HepG2 (cell line): Measurements from ENCODE around the gene SEMA6B. TPM values are rescaled to one million over a fixed set of nuclear protein-coding genes. Genes with fewer than 3 reads are reported as not detected.

Experiments
- ATAC-seq: fragments of 200-7000 bp; cut with Tn5 transposase; 3 replicates; pipeline ENCODE4 v1.9.1; 2020; ENCODE audit warnings: mild to moderate bottlenecking, moderate library complexity
- BruUV-seq: library from RNA; stranded (reverse); fragments of 400-500 nt; replicated peaks from 2 replicates; lab custom pipeline; 2021; lab: Mats Ljungman, UMichigan
- CTCF ChIA-PET: fragments of 300-600 bp; formaldehyde crosslinking; extraction: SDS; loops from one replicate; lab custom pipeline; 2021; ENCODE audit warnings: low total read pairs, inconsistent platforms, low intra/inter-chr PET ratio; lab: Yijun Ruan, JAX
- POLR2A ChIA-PET: fragments of 350-600 bp; sonication (Branson Sonifier 250); formaldehyde crosslinking; loops from one replicate; lab custom pipeline; 2020; ENCODE audit warnings: antibody characterized with exemption, inconsistent platforms; lab: Yijun Ruan, JAX
- DNase-seq: peaks from one replicate; pipeline ENCODE4 v3.0.0-alpha.2; 2015; ENCODE audit warnings: low spot score
- FAIRE-seq: peaks from 3 replicates; lab custom pipeline; 2011; peaks lifted over from hg19 to GRCh38; lab: Jason Lieb, UNC
- H2AFZ ChIP-seq: one replicate; pipeline ENCODE4 v1.6.1; 2011; ENCODE audit warnings: low read length, inconsistent platforms
- H3K27ac ChIP-seq: fragments of 300-600 bp; 3 replicates; pipeline ENCODE4 v1.8.0; 2011; ENCODE audit warnings: mixed run types, mild to moderate bottlenecking, mixed read lengths, low read length, inconsistent platforms; ENCODE audit not compliant: insufficient read depth; ENCODE audit errors: extremely low read length
- H3K27me3 ChIP-seq, 2 experiments: fragments of 200-600 bp in 1 of 2; 2 replicates in 1 of 2; 3 replicates in 1 of 2; pipeline versions ENCODE4 v1.6.0 to v1.8.0; 2011; ENCODE audit warnings: low read length in 2 of 2, mild to moderate bottlenecking in 2 of 2, moderate library complexity in 2 of 2, inconsistent platforms in 1 of 2; ENCODE audit not compliant: insufficient read depth in 2 of 2, control insufficient read depth in 1 of 2
- H3K36me3 ChIP-seq, 2 experiments: fragments of 200-600 bp in 1 of 2; replicated peaks in 1 of 2; 2 replicates in 1 of 2; 3 replicates in 1 of 2; pipeline versions ENCODE4 v1.5.1 to v1.8.0; 2011; ENCODE audit warnings: low read length in 2 of 2, inconsistent platforms in 1 of 2; ENCODE audit not compliant: insufficient read depth in 2 of 2, control insufficient read depth in 1 of 2
- H3K4me1 ChIP-seq: 2 replicates; pipeline ENCODE4 v1.5.1; 2012; ENCODE audit warnings: low read length, inconsistent platforms; ENCODE audit not compliant: insufficient read depth
- H3K4me2 ChIP-seq: 2 replicates; pipeline ENCODE4 v1.6.0; 2011; ENCODE audit warnings: low read depth, low read length, inconsistent platforms
- H3K4me3 ChIP-seq, 3 experiments: fragments of 200-600 bp in 1 of 3; sonication (generic), shearing (Covaris generic) in 1 of 3; replicated peaks in 1 of 3; 2 replicates each; pipeline ENCODE4 v1.5.1; 2011 to 2016; ENCODE audit warnings: low read length in 3 of 3, inconsistent platforms in 2 of 3, low read depth in 2 of 3, mild to moderate bottlenecking in 2 of 3, control low read depth in 1 of 3, mixed read lengths in 1 of 3; ENCODE audit not compliant: insufficient read depth in 1 of 3
- H3K79me2 ChIP-seq: one replicate; pipeline ENCODE4 v1.6.1; 2011; ENCODE audit warnings: low read length, inconsistent platforms; ENCODE audit not compliant: insufficient read depth
- H3K9ac ChIP-seq: 2 replicates; pipeline ENCODE4 v1.6.0; 2011; ENCODE audit warnings: mild to moderate bottlenecking, low read depth, low read length, inconsistent platforms; ENCODE audit not compliant: insufficient read depth
- H3K9me3 ChIP-seq: 2 replicates; pipeline ENCODE4 v1.5.1; 2012; ENCODE audit warnings: mild to moderate bottlenecking, low read length
- H4K20me1 ChIP-seq: 2 replicates; pipeline ENCODE4 v1.6.0; 2011; ENCODE audit warnings: inconsistent platforms, mild to moderate bottlenecking, low read length, moderate library complexity; ENCODE audit not compliant: insufficient read depth
- MYNN ChIP-seq: sonication (generic); formaldehyde crosslinking; IDR thresholded peaks from 2 replicates; pipeline ENCODE4 v1.4.0; 2020; ENCODE audit warnings: mild to moderate bottlenecking, low read depth, missing genetic modification reagents
- RARG ChIP-seq: sonication (generic); formaldehyde crosslinking; IDR thresholded peaks from 2 replicates; pipeline ENCODE4 v1.4.0; 2020; ENCODE audit warnings: low read depth, mild to moderate bottlenecking, missing genetic modification reagents
- TOE1 ChIP-seq: sonication (generic); formaldehyde crosslinking; IDR thresholded peaks from 2 replicates; pipeline ENCODE4 v1.4.0; 2020; ENCODE audit warnings: mild to moderate bottlenecking, missing genetic modification reagents
- YY1 ChIP-seq: IDR thresholded peaks from 2 replicates; pipeline ENCODE4 v1.6.1; 2011; ENCODE audit warnings: low read length, low read depth, moderate library complexity, mild to moderate bottlenecking; ENCODE audit not compliant: insufficient read depth, insufficient replicate concordance
- ZNF143 ChIP-seq: sonication (generic); formaldehyde crosslinking; IDR thresholded peaks from 2 replicates; pipeline ENCODE4 v1.4.0; 2020; ENCODE audit warnings: missing genetic modification reagents
- ZNF230 ChIP-seq: sonication (generic); formaldehyde crosslinking; IDR thresholded peaks from 2 replicates; pipeline ENCODE4 v1.4.0; 2020; ENCODE audit warnings: mild to moderate bottlenecking, missing genetic modification reagents
- ZNF512B ChIP-seq: sonication (generic); formaldehyde crosslinking; IDR thresholded peaks from 2 replicates; pipeline ENCODE4 v1.5.1; 2020; ENCODE audit warnings: missing genetic modification reagents, mild to moderate bottlenecking, borderline replicate concordance
- ZSCAN9 ChIP-seq: IDR thresholded peaks from 2 replicates; pipeline ENCODE4 v1.6.1; 2016; ENCODE audit warnings: borderline replicate concordance
- WGBS: methylation state at CpG from one replicate; pipeline ENCODE4 v1.1.6; 2017; ENCODE audit warnings: low lambda C conversion rate; 5-methylcytosine and 5-hydroxymethylcytosine counted together
- in situ Hi-C: cut with HindIII; loops from 2 replicates; pipeline ENCODE4 v1.10.0; 2017; ENCODE audit warnings: low pct_unique_long_range_greater_than_20kb; ENCODE audit not compliant: extremely low pct_ligation_motif_present
- intact Hi-C: fragments of 100-400 bp; cut with micrococcal nuclease; formaldehyde crosslinking; loops from one replicate; pipeline ENCODE4 v1.10.0; 2022; ENCODE audit not compliant: unreplicated experiment
- polyA plus RNA-seq, 8 experiments: library from polyadenylated mRNA; depleted of rRNA in 3 of 8; stranded (reverse) in 7 of 8; unstranded in 1 of 8; fragments of >200 nt; fragmentation: Illumina TruSeq in 4 of 8; extraction: Trizol in 4 of 8; gene quantifications; 2 replicates each; pipeline versions ENCODE4 v1.2.1 to v1.2.3, GENCODE V29; 2011 to 2016; ENCODE audit warnings: low read depth in 4 of 8, missing spikeins in 1 of 8, mixed read lengths in 1 of 8; ENCODE audit not compliant: insufficient read depth in 1 of 8
- total RNA-seq, 5 experiments: library from RNA; depleted of rRNA; stranded (reverse); fragments of >200 nt; fragmentation: Illumina TruSeq; extraction: Trizol; gene quantifications; 2 replicates each; pipeline ENCODE4 v1.2.3, GENCODE V29; 2016; ENCODE audit warnings: low read depth in 1 of 5

SEMA6B gene
- total and polyA plus RNA-seq, 2 of the 13 experiments (the other 11 are each of a cell fraction or from before 2014, with no cell fraction given): 45.5 to 67.1 TPM

- WGBS: 100% methylated on average over 4 of the region's 12 CpGs
- Histone ChIP-seq H3K4me1 (no peaks in the 10 kb centered on the region), H3K27me3 (no peaks in the 10 kb centered on the region), H3K27ac (no peak overlapping the region), H3K4me3 (no peak overlapping the region), H3K4me2 (no peak overlapping the region), H4K20me1 (no peaks in the 10 kb centered on the region), H3K9me3 (no peaks in the 10 kb centered on the region), H3K36me3 (peaks cover 3 to 7% of the 10 kb centered on the region in 2 experiments; a peak in 2 of 5 replicates), H2AFZ (no peak overlapping the region), H3K9ac (no peak overlapping the region), H3K79me2 (no peaks in the 10 kb centered on the region)
- intact Hi-C loops: no loop called here
- DNase-seq (no peak), ATAC-seq (no peak), FAIRE-seq (no peak)
- no TSS peak for BruUV-seq
- in situ Hi-C loops: no loop called here
- ChIA-PET CTCF (no interaction called here), POLR2A (no interaction called here)
- TF ChIP-seq YY1 (no peak), RARG (no peak), ZNF230 (CRISPR knock-in tag) (no peak), MYNN (CRISPR knock-in tag) (no peak), ZSCAN9 (CRISPR knock-in tag) (no peak), ZNF143 (no peak), ZNF512B (CRISPR knock-in tag) (no peak), TOE1 (CRISPR knock-in tag) (no peak)
Measured at GRCh38 chr19:4507150-4507452, 52.4 kb downstream of the SEMA6B start.
